ENCODE data around the gene GTSE1. TPM values are rescaled to one million over a fixed set of nuclear protein-coding genes. Genes with fewer than 3 reads are reported as not detected.

Gene GTSE1
- total and polyA plus RNA-seq, 9 donors: 4.4 to 14.1 (median 10.8) TPM

GRCh38 chr22:46274381-46274780 is 22.3 kb upstream of the GTSE1 start:
- H3K36me3 ChIP-seq (ENCODE audit: control insufficient read depth, insufficient read depth, low read length): peaks cover 64% of the 10 kb centered on the region

DNA sequence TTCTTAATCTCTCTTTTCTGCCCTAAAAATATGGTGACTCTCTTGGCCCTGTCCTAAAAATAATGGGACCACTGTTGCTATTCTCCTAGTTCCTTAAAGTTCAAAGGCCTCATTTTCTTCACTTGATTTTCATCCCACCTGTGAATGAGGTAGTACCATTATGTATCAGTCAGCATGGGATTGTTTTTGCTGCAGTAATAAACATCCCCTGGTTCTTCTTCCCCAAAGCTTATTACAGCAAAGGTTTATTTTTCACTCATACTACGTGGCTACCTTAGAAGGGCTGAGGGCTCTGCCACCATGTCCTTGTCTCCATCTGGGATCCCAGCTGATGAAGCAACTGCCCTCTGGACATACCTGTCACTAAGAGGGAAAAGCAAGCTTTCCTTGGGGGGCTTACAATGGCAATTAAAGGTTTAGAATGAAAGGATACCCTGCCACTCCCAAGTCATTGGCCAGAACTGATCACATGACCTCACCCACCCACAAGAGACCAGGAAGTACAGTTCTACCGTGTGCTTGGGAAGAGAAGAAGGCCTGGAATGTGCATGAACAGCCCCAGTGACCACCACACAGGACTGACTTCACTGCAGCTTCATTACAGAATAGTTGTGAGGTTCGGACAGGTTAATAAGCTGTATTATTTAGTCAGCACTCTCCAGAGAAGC is 21.1 kb upstream of the GTSE1 start:
- no peak for DNase-seq
- H3K9me3 ChIP-seq (replicated peaks; ENCODE audit: control insufficient read depth, low read depth, low read length): no peaks in the 10 kb centered on the region
- H3K36me3 ChIP-seq (ENCODE audit: control insufficient read depth, insufficient read depth, low read length): peaks cover 76% of the 10 kb centered on the region
- H3K27me3 ChIP-seq (ENCODE audit: control insufficient read depth, insufficient read depth, low read length): no peaks in the 10 kb centered on the region
- WGBS (ENCODE audit: insufficient coverage): no CpG with 5 or more reads among the region's 3 CpGs
- H3K4me1 ChIP-seq (ENCODE audit: control insufficient read depth, insufficient read depth, low read length): no peaks in the 10 kb centered on the region
- H3K4me3 ChIP-seq (ENCODE audit: low read length): no peak overlapping the region
- H3K27ac ChIP-seq (ENCODE audit: low read length): no peak overlapping the region

More at GRCh38 chr22:46274381-46274780, 22.3 kb upstream of the GTSE1 start:
- no peak for DNase-seq
- Histone ChIP-seq H3K9me3 (replicated peaks; ENCODE audit: control insufficient read depth, low read depth, low read length) (no peaks in the 10 kb centered on the region), H3K4me3 (ENCODE audit: low read length) (no peak overlapping the region), H3K4me1 (ENCODE audit: control insufficient read depth, insufficient read depth, low read length) (no peaks in the 10 kb centered on the region), H3K27me3 (ENCODE audit: control insufficient read depth, insufficient read depth, low read length) (no peaks in the 10 kb centered on the region), H3K27ac (ENCODE audit: low read length) (no peak overlapping the region)
- WGBS (ENCODE audit: insufficient coverage): 89% methylated on average over 7 of the region's 8 CpGs

GRCh38 chr22:46276563-46276962 is 20.1 kb upstream of the GTSE1 start:
- Histone ChIP-seq H3K36me3 (ENCODE audit: control insufficient read depth, insufficient read depth, low read length) (peaks cover 82% of the 10 kb centered on the region), H3K4me3 (ENCODE audit: low read length) (no peak overlapping the region), H3K27ac (ENCODE audit: low read length) (no peak overlapping the region), H3K27me3 (ENCODE audit: control insufficient read depth, insufficient read depth, low read length) (no peaks in the 10 kb centered on the region), H3K4me1 (ENCODE audit: control insufficient read depth, insufficient read depth, low read length) (no peaks in the 10 kb centered on the region), H3K9me3 (replicated peaks; ENCODE audit: control insufficient read depth, low read depth, low read length) (no peaks in the 10 kb centered on the region)
- no peak for DNase-seq
- no CpG with 5 or more reads among the region's 7 CpGs for WGBS (ENCODE audit: insufficient coverage)

GRCh38 chr22:46278656-46279645 is 17.7 kb upstream of the GTSE1 start:
- Histone ChIP-seq H3K27ac (ENCODE audit: low read length) (no peak overlapping the region), H3K4me3 (ENCODE audit: low read length) (no peak overlapping the region), H3K27me3 (ENCODE audit: control insufficient read depth, insufficient read depth, low read length) (no peaks in the 10 kb centered on the region), H3K9me3 (replicated peaks; ENCODE audit: control insufficient read depth, low read depth, low read length) (no peaks in the 10 kb centered on the region), H3K4me1 (ENCODE audit: control insufficient read depth, insufficient read depth, low read length) (no peaks in the 10 kb centered on the region), H3K36me3 (ENCODE audit: control insufficient read depth, insufficient read depth, low read length) (peaks cover 74% of the 10 kb centered on the region)
- WGBS (ENCODE audit: insufficient coverage): 95% methylated on average over 17 of the region's 22 CpGs
- DNase-seq: no peak

DNA sequence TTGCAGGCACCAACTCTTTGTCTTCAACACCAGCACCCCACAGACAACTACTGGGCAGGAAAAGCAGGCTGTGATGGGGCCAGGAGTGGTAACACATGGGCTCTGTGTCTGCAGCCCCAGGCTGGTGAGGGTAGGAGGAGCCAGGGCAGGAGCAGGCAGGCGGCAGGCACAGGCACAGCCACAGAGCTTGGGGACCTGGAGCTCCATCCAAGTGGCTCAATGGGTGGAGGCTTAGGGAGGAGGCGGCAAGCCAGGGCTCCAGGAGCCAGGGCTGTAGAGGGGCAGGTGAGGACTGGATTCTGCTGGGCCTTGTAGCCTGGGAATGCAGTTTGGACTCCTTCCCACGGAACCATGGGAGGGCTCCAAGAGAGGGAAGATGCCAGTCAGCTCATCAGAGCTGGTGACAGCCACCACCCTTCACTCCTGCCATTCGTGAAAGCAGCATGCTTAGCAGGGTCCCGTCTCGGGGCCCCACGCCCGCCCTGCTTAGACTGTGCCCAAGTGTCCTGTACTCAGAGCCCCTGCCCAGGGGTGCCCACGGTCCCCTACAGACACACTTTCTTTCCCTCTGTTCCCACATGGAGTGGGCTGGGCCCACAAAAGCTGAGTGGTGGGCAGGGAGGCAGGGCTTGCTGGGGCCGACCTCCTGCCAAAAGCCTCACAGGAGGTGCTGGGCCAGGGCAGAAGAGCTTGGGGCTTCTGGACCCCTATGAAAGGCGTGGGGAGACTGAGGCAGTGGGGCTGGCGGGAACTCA is 16.4 kb upstream of the GTSE1 start:
- Histone ChIP-seq H3K27me3 (ENCODE audit: control insufficient read depth, insufficient read depth, low read length) (no peaks in the 10 kb centered on the region), H3K9me3 (replicated peaks; ENCODE audit: control insufficient read depth, low read depth, low read length) (no peaks in the 10 kb centered on the region), H3K36me3 (ENCODE audit: control insufficient read depth, insufficient read depth, low read length) (peaks cover 75% of the 10 kb centered on the region), H3K4me3 (ENCODE audit: low read length) (no peak overlapping the region), H3K4me1 (ENCODE audit: control insufficient read depth, insufficient read depth, low read length) (no peaks in the 10 kb centered on the region), H3K27ac (ENCODE audit: low read length) (no peak overlapping the region)
- DNase-seq: no peak
- WGBS (ENCODE audit: insufficient coverage): 95% methylated on average over 11 of the region's 12 CpGs

GRCh38 chr22:46280999-46281623 is 15.6 kb upstream of the GTSE1 start:
- peaks cover 71% of the 10 kb centered on the region for H3K36me3 ChIP-seq (ENCODE audit: control insufficient read depth, insufficient read depth, low read length)

DNA sequence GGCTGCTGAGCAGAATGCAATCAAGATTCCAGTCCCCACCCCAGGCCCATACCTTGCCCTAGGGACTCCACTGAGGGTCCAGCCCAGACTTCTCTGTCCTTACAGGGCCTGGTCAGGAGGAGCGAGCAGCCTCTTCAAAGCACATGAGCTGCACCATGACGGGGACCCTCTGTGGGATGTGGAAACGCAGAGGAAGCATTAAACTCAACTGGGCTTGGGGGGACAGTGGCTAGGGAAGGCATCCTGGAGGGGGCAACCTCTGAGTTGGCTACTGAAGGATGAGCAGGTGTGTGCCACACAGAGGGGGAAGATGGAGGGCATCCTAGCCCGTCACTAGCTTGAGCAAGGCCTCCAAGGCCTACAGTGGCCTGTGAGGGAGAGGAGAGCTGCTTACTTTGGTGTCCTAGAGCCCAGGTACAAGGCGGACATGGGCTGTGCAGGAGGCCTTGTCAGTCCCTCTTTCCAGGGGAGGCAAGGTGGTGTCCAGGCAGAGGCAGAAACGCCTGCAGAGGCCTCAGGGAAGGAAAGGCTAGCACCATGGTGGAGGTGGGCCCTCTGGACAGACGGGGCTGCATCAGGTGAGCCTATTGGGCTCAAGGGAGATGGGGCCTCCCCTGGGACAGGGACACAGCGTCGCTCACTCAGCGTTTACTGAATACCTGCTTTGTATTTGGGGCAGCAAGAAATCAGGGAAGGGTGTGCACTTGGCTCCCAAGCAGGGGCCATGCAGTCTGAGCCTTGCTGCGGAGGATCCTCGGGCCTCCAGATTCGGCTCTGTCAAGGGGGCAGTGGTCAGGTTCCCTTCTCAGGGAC is 14.6 kb upstream of the GTSE1 start:
- Histone ChIP-seq H3K4me3 (ENCODE audit: low read length) (no peak overlapping the region), H3K4me1 (ENCODE audit: control insufficient read depth, insufficient read depth, low read length) (no peaks in the 10 kb centered on the region), H3K27ac (ENCODE audit: low read length) (no peak overlapping the region), H3K36me3 (ENCODE audit: control insufficient read depth, insufficient read depth, low read length) (peaks cover 75% of the 10 kb centered on the region), H3K9me3 (replicated peaks; ENCODE audit: control insufficient read depth, low read depth, low read length) (no peaks in the 10 kb centered on the region), H3K27me3 (ENCODE audit: control insufficient read depth, insufficient read depth, low read length) (no peaks in the 10 kb centered on the region)
- 94% methylated on average over 11 of the region's 13 CpGs for WGBS (ENCODE audit: insufficient coverage)
- DNase-seq: no peak

More at GRCh38 chr22:46280999-46281623, 15.6 kb upstream of the GTSE1 start:
- Histone ChIP-seq H3K4me1 (ENCODE audit: control insufficient read depth, insufficient read depth, low read length) (no peaks in the 10 kb centered on the region), H3K27ac (ENCODE audit: low read length) (no peak overlapping the region), H3K9me3 (replicated peaks; ENCODE audit: control insufficient read depth, low read depth, low read length) (no peaks in the 10 kb centered on the region), H3K27me3 (ENCODE audit: control insufficient read depth, insufficient read depth, low read length) (no peaks in the 10 kb centered on the region), H3K4me3 (ENCODE audit: low read length) (no peak overlapping the region)
- WGBS (ENCODE audit: insufficient coverage): 79% methylated on average over 17 of the region's 19 CpGs
- peak; percentile 29 for DNase-seq

GRCh38 chr22:46286006-46286405 is 10.7 kb upstream of the GTSE1 start:
- Histone ChIP-seq H3K27me3 (ENCODE audit: control insufficient read depth, insufficient read depth, low read length) (no peaks in the 10 kb centered on the region), H3K4me3 (ENCODE audit: low read length) (no peak overlapping the region), H3K9me3 (replicated peaks; ENCODE audit: control insufficient read depth, low read depth, low read length) (no peaks in the 10 kb centered on the region), H3K4me1 (ENCODE audit: control insufficient read depth, insufficient read depth, low read length) (peaks cover 6% of the 10 kb centered on the region), H3K36me3 (ENCODE audit: control insufficient read depth, insufficient read depth, low read length) (peaks cover 70% of the 10 kb centered on the region), H3K27ac (ENCODE audit: low read length) (no peak overlapping the region)
- no CpG with 5 or more reads among the region's 3 CpGs for WGBS (ENCODE audit: insufficient coverage)
- no peak for DNase-seq
